GM18907 (cell line): Measurements from ENCODE around the gene RPL27.
"Not testable (repeated sequence)": the region's sequence is repeated elsewhere in the genome, so short reads cannot be mapped to it uniquely, and the experiment has no call there.

ENCODE experiments used
- ATAC-seq: cut with Tn5 transposase; IDR thresholded peaks from one replicate; pipeline ENCODE4 v1.9.1; 2021; ENCODE audit warnings: mild to moderate bottlenecking, moderate library complexity; ENCODE audit not compliant: unreplicated experiment

RPL27 gene

GRCh38 chr17:42997984-42998938 is at the start of gene RPL27:
TSS of gene RPL27 (plus strand) at chr17:42998419. CDS start at chr17:42998751, 332 bp downstream.
- peak; percentile 90 for ATAC-seq

GRCh38 chr17:42950044-42950783 is 48.0 kb upstream of the RPL27 start:
- ATAC-seq, result no peak

GRCh38 chr17:42953669-42954068 is 44.5 kb upstream of the RPL27 start:
- no peak for ATAC-seq

- ATAC-seq, result peak; percentile 80
These were observed 33.9 kb upstream of the RPL27 start, which contains the start of gene AARSD1 for GRCh38 chr17:42964161-42964932. TSS of gene AARSD1 (minus strand) at chr17:42964454. CDS start at chr17:42964440, 14 bp downstream.

- no peak for ATAC-seq
These were observed 30.3 kb upstream of the RPL27 start for GRCh38 chr17:42967925-42968324.

GRCh38 chr17:42969001-42969581 is 29.1 kb upstream of the RPL27 start:
- no peak for ATAC-seq

GRCh38 chr17:42971589-42971988 is 26.6 kb upstream of the RPL27 start:
- no peak for ATAC-seq

- not testable (repeated sequence) for ATAC-seq
These were observed 24.9 kb upstream of the RPL27 start for GRCh38 chr17:42973323-42973722.

GRCh38 chr17:42975265-42975664 is 23.0 kb upstream of the RPL27 start:
- ATAC-seq, result no peak

GRCh38 chr17:42975701-42976100 is 22.5 kb upstream of the RPL27 start:
- ATAC-seq, result not testable (repeated sequence)

GRCh38 chr17:42979511-42980273 is 18.5 kb upstream of the RPL27 start, which contains the start of gene PTGES3L:
TSS of gene PTGES3L (minus strand) at chr17:42980080. CDS start at chr17:42980053, 27 bp downstream.
- peak; percentile 34 for ATAC-seq

GRCh38 chr17:42980274-42980765 is 17.9 kb upstream of the RPL27 start, which contains the start of gene RUNDC1:
TSS of gene RUNDC1 (plus strand) at chr17:42980565. CDS start at chr17:42980577, 12 bp downstream.
- peak; percentile 69 for ATAC-seq

- peak; percentile 46 for ATAC-seq
These were observed 17.3 kb upstream of the RPL27 start for GRCh38 chr17:42980766-42981397.

- no peak for ATAC-seq
These were observed 16.0 kb upstream of the RPL27 start for GRCh38 chr17:42982266-42982665.

- peak; percentile 34 for ATAC-seq
These were observed 13.0 kb upstream of the RPL27 start for GRCh38 chr17:42985225-42985624.

GRCh38 chr17:42989141-42989540 is 9.1 kb upstream of the RPL27 start:
- ATAC-seq, result no peak

GRCh38 chr17:42989726-42990652 is 8.2 kb upstream of the RPL27 start:
- no peak for ATAC-seq

GRCh38 chr17:42991471-42991870 is 6.7 kb upstream of the RPL27 start:
- no peak for ATAC-seq
